ENCODE data around the gene ADIPOR1.
"Not testable (repeated sequence)": the region's sequence is repeated elsewhere in the genome, so short reads cannot be mapped to it uniquely, and the experiment has no call there.

Gene ADIPOR1

DNA sequence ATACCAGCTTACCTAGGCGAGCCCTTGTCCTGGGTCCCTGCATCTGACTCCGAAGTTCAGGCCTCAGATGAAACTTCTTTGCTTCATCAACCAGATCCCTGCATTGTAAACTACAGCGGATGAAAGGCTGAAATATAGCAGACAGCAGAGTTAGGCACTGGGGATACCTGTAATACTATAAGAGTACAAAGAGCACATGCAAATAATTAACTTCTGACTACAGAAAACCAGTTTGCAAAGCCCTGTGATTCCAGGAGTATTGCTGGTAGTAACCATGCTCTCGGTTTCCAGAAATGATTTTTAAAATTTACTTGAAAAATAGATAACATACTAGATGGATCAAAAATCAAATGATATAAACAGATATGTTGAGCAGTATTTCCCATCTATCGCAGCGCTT is 49.1 kb downstream of the ADIPOR1 start:
- Histone ChIP-seq H3K27me3 (ENCODE audit: control insufficient read depth, insufficient read depth, low read length) (no peaks in the 10 kb centered on the region), H3K4me3 (ENCODE audit: low read depth, low read length) (no peak overlapping the region), H3K4me1 (no peaks in the 10 kb centered on the region), H3K4me2 (ENCODE audit: low read length) (no peak overlapping the region), H3K9me3 (ENCODE audit: control insufficient read depth, low read length) (no peaks in the 10 kb centered on the region), H3K9ac (no peak overlapping the region), H3K27ac (no peak overlapping the region), H3K79me2 (no peaks in the 10 kb centered on the region), H3K36me3 (ENCODE audit: control insufficient read depth, insufficient read depth, low read length) (no peaks in the 10 kb centered on the region), H2AFZ (no peak overlapping the region)
- TF ChIP-seq, protein P1, sequence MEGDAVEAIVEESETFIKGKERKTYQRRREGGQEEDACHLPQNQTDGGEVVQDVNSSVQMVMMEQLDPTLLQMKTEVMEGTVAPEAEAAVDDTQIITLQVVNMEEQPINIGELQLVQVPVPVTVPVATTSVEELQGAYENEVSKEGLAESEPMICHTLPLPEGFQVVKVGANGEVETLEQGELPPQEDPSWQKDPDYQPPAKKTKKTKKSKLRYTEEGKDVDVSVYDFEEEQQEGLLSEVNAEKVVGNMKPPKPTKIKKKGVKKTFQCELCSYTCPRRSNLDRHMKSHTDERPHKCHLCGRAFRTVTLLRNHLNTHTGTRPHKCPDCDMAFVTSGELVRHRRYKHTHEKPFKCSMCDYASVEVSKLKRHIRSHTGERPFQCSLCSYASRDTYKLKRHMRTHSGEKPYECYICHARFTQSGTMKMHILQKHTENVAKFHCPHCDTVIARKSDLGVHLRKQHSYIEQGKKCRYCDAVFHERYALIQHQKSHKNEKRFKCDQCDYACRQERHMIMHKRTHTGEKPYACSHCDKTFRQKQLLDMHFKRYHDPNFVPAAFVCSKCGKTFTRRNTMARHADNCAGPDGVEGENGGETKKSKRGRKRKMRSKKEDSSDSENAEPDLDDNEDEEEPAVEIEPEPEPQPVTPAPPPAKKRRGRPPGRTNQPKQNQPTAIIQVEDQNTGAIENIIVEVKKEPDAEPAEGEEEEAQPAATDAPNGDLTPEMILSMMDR (IDR thresholded peaks at IDR 0.05), result no peak

GRCh38 chr1:202905331-202905730 is 52.8 kb downstream of the ADIPOR1 start:
- Histone ChIP-seq H2AFZ (no peak overlapping the region), H3K4me1 (no peaks in the 10 kb centered on the region), H3K4me2 (ENCODE audit: low read length) (no peak overlapping the region), H3K36me3 (ENCODE audit: control insufficient read depth, insufficient read depth, low read length) (no peaks in the 10 kb centered on the region), H3K79me2 (no peaks in the 10 kb centered on the region), H3K9ac (no peak overlapping the region), H3K27me3 (ENCODE audit: control insufficient read depth, insufficient read depth, low read length) (no peaks in the 10 kb centered on the region), H3K4me3 (ENCODE audit: low read depth, low read length) (no peak overlapping the region), H3K27ac (no peak overlapping the region), H3K9me3 (ENCODE audit: control insufficient read depth, low read length) (no peaks in the 10 kb centered on the region)
- TF ChIP-seq, protein P1 (IDR thresholded peaks at IDR 0.05), result no peak

DNA sequence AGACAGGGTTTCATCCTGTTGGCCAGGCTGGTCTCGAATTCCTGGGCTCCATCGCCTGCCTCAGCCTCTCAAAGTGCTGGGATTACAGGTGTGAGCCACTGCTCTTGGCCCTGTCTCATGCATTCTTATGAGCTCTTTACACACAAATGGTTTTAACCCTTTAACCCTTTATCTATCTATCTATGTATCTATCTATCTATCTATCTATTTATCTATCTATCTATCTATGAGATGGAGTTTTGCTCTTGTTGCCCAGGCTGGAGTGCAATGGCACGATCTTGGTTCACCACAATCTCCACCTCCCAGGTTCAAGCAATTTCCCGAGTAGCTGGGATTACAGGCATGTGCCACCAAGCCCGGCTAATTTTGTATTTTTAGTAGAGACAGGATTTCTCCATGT is 54.3 kb downstream of the ADIPOR1 start:
- not testable (repeated sequence) for H3K36me3 ChIP-seq (ENCODE audit: control insufficient read depth, insufficient read depth, low read length); H3K4me2 ChIP-seq (ENCODE audit: low read length); H3K27ac ChIP-seq; H2AFZ ChIP-seq; H3K27me3 ChIP-seq (ENCODE audit: control insufficient read depth, insufficient read depth, low read length); H3K9me3 ChIP-seq (ENCODE audit: control insufficient read depth, low read length); H3K4me1 ChIP-seq; H3K4me3 ChIP-seq (ENCODE audit: low read depth, low read length); H3K9ac ChIP-seq; H3K79me2 ChIP-seq

DNA sequence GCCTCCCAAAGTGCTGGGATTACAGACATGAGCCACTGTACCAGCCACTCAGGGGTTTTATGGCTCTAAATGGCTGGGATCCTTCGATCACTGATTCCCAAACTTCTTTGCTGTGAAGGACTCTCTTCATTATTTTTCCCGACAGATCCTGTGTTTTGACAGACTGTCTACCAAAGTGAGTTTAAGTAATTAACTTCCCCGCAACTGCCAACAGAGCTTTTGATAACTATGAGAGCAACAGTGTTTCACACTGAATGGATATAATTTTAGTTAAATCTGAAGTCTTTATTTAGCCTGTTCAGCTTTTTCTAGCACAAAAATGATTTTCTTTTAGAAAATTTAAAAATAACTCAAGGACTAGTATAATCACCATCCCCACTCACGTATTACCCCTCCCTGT is 56.6 kb downstream of the ADIPOR1 start:
- TF ChIP-seq, protein P1 (IDR thresholded peaks at IDR 0.05), result no peak
- no peak overlapping the region for H3K4me3 ChIP-seq (ENCODE audit: low read depth, low read length)
- H2AFZ ChIP-seq, result no peak overlapping the region
- H3K27me3 ChIP-seq (ENCODE audit: control insufficient read depth, insufficient read depth, low read length), result no peaks in the 10 kb centered on the region
- no peak overlapping the region for H3K27ac ChIP-seq
- no peak overlapping the region for H3K4me2 ChIP-seq (ENCODE audit: low read length)
- no peaks in the 10 kb centered on the region for H3K4me1 ChIP-seq
- H3K9me3 ChIP-seq (ENCODE audit: control insufficient read depth, low read length), result no peaks in the 10 kb centered on the region
- no peak overlapping the region for H3K9ac ChIP-seq
- H3K36me3 ChIP-seq (ENCODE audit: control insufficient read depth, insufficient read depth, low read length), result no peaks in the 10 kb centered on the region
- H3K79me2 ChIP-seq, result no peaks in the 10 kb centered on the region

DNA sequence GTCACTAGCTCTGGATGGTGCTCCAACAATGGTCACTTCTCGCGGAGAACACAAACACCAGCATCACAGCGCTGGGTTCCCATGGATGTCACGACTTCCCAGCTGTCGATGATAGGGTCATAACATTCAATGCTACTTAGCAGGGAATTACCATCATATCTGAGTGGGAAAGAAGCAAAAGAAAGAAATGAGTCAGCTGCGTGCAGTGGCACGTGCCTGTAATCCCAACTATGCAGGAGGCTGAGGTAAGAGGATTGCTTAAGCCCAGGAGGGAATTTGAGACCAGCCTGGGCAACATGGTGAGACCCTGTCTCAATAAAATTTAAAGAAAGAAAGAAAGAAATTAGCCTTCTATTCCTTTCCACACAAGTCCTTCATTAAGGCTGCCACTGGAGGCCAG is 65.6 kb downstream of the ADIPOR1 start:
- Histone ChIP-seq H3K4me3 (ENCODE audit: low read depth, low read length) (no peak overlapping the region), H3K27ac (no peak overlapping the region), H3K9ac (no peak overlapping the region), H2AFZ (no peak overlapping the region), H3K9me3 (ENCODE audit: control insufficient read depth, low read length) (no peaks in the 10 kb centered on the region), H3K4me1 (no peaks in the 10 kb centered on the region), H3K27me3 (ENCODE audit: control insufficient read depth, insufficient read depth, low read length) (no peaks in the 10 kb centered on the region), H3K4me2 (ENCODE audit: low read length) (no peak overlapping the region), H3K79me2 (peaks cover 3% of the 10 kb centered on the region), H3K36me3 (ENCODE audit: control insufficient read depth, insufficient read depth, low read length) (no peaks in the 10 kb centered on the region)
- TF ChIP-seq, protein P1 (IDR thresholded peaks at IDR 0.05), result no peak
